ENCODE data around the gene TELO2. TPM values are rescaled to one million over a fixed set of nuclear protein-coding genes. Genes with fewer than 3 reads are reported as not detected.

TELO2 gene
- total RNA-seq, 1 experiment from 2014 or later: 9.5 TPM

GRCh38 chr16:1503110-1503955 is 10.2 kb downstream of the TELO2 start:
- in situ Hi-C loops (cut with HindIII; ENCODE audit: low pct_unique_long_range_greater_than_20kb, low sequenced_read_pairs): no loop called here
- no peak for DNase-seq (ENCODE audit: low read depth, low spot score)

GRCh38 chr16:1505073-1505844 is 12.1 kb downstream of the TELO2 start:
- in situ Hi-C loops (cut with HindIII; ENCODE audit: low pct_unique_long_range_greater_than_20kb, low sequenced_read_pairs): no loop called here
- DNase-seq (ENCODE audit: low read depth, low spot score): no peak

- in situ Hi-C loops (cut with HindIII; ENCODE audit: low pct_unique_long_range_greater_than_20kb, low sequenced_read_pairs): no loop called here
- no peak for DNase-seq (ENCODE audit: low read depth, low spot score)
Observed at GRCh38 chr16:1505912-1506311, 12.8 kb downstream of the TELO2 start.

- in situ Hi-C loops (cut with HindIII; ENCODE audit: low pct_unique_long_range_greater_than_20kb, low sequenced_read_pairs): no loop called here
Observed at GRCh38 chr16:1506494-1507213, 13.5 kb downstream of the TELO2 start.

GRCh38 chr16:1508494-1509187 is 15.5 kb downstream of the TELO2 start:
- in situ Hi-C loops (cut with HindIII; ENCODE audit: low pct_unique_long_range_greater_than_20kb, low sequenced_read_pairs): no loop called here
- DNase-seq (ENCODE audit: low read depth, low spot score): no peak

More at GRCh38 chr16:1506494-1507213, 13.5 kb downstream of the TELO2 start:
- no peak for DNase-seq (ENCODE audit: low read depth, low spot score)

GRCh38 chr16:1509307-1510221 is 16.4 kb downstream of the TELO2 start:
- in situ Hi-C loops (cut with HindIII; ENCODE audit: low pct_unique_long_range_greater_than_20kb, low sequenced_read_pairs): no loop called here

GRCh38 chr16:1510272-1510671 is 17.1 kb downstream of the TELO2 start:
- no peak for DNase-seq (ENCODE audit: low read depth, low spot score)
- in situ Hi-C loops (cut with HindIII; ENCODE audit: low pct_unique_long_range_greater_than_20kb, low sequenced_read_pairs): no loop called here

More at GRCh38 chr16:1509307-1510221, 16.4 kb downstream of the TELO2 start:
- DNase-seq (ENCODE audit: low read depth, low spot score): no peak

- in situ Hi-C loops (cut with HindIII; ENCODE audit: low pct_unique_long_range_greater_than_20kb, low sequenced_read_pairs): no loop called here
- DNase-seq (ENCODE audit: low read depth, low spot score): no peak
Observed at GRCh38 chr16:1510941-1511351, 17.8 kb downstream of the TELO2 start.

GRCh38 chr16:1511662-1512569 is 18.8 kb downstream of the TELO2 start:
- DNase-seq (ENCODE audit: low read depth, low spot score): no peak
- in situ Hi-C loops (cut with HindIII; ENCODE audit: low pct_unique_long_range_greater_than_20kb, low sequenced_read_pairs): no loop called here

- no peak for DNase-seq (ENCODE audit: low read depth, low spot score)
- in situ Hi-C loops (cut with HindIII; ENCODE audit: low pct_unique_long_range_greater_than_20kb, low sequenced_read_pairs): no loop called here
Observed at GRCh38 chr16:1512774-1513173, 19.6 kb downstream of the TELO2 start.

- no peak for DNase-seq (ENCODE audit: low read depth, low spot score)
- in situ Hi-C loops (cut with HindIII; ENCODE audit: low pct_unique_long_range_greater_than_20kb, low sequenced_read_pairs): no loop called here
Observed at GRCh38 chr16:1514507-1514906, 21.3 kb downstream of the TELO2 start.

- in situ Hi-C loops (cut with HindIII; ENCODE audit: low pct_unique_long_range_greater_than_20kb, low sequenced_read_pairs): no loop called here
- DNase-seq (ENCODE audit: low read depth, low spot score): no peak
Observed at GRCh38 chr16:1518626-1519135, 25.5 kb downstream of the TELO2 start.

- in situ Hi-C loops (cut with HindIII; ENCODE audit: low pct_unique_long_range_greater_than_20kb, low sequenced_read_pairs): no loop called here
- DNase-seq (ENCODE audit: low read depth, low spot score): no peak
Observed at GRCh38 chr16:1519831-1520230, 26.7 kb downstream of the TELO2 start.

GRCh38 chr16:1520461-1520860 is 27.3 kb downstream of the TELO2 start:
- no peak for DNase-seq (ENCODE audit: low read depth, low spot score)

GRCh38 chr16:1523581-1524245 is 30.6 kb downstream of the TELO2 start:
- in situ Hi-C loops (cut with HindIII; ENCODE audit: low pct_unique_long_range_greater_than_20kb, low sequenced_read_pairs): no loop called here
- no peak for DNase-seq (ENCODE audit: low read depth, low spot score)

More at GRCh38 chr16:1520461-1520860, 27.3 kb downstream of the TELO2 start:
- in situ Hi-C loops (cut with HindIII; ENCODE audit: low pct_unique_long_range_greater_than_20kb, low sequenced_read_pairs): no loop called here

All from SK-MEL-5 (cell line).